Amygdala (tissue), 56 donors: Measurements from ENCODE around the gene GRB14.
A peak's percentile ranks its signal among the peaks of the same experiment; 100 is the strongest.
"Not testable (repeated sequence)": the region's sequence is repeated elsewhere in the genome, so short reads cannot be mapped to it uniquely, and the experiment has no call there.

Experiments
- DNase-seq, 56 donors: peaks; one replicate each; lab custom pipeline; 2025; lab: John Stamatoyannopoulos, UW

The GRB14 gene

DNA sequence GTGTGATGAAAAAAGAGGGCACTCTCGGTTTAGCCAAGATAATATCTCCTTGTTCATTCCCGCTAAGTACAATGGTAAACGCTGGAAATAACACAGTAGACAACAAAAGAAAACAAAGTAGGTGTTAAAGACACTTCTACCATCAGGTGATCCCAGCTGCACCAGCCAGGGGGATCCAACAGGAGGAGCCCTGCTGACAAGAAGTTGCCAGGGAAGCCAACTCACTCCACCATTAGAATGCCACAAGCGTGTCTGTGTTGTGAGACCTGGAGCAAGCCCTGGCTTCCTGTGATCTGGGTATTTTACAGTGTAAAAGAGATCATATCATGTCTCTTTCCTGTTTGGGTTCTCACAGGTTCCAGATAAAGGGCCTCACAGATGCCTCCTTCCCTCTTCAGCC, 117.0 kb downstream of the GRB14 start:
- no peak for DNase-seq

DNA sequence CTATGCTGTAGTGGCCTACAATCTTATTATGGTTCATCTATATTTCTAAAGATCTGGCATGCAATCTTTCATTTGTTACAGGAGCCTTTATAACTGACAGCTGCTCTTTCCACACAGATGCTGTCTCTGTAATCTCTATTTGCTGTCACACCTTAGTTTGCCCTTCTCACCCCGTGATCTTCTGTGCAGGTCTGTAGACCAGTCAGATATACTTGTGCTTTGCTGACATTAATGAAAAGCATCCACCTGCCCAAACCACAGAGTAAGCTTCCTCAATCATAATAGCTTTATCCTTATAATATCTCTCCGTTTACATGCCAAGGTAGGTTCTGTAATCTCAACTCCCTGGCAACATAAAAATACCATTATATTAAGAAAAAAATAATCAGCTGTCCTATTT, 122.4 kb downstream of the GRB14 start:
- no peak for DNase-seq

DNA sequence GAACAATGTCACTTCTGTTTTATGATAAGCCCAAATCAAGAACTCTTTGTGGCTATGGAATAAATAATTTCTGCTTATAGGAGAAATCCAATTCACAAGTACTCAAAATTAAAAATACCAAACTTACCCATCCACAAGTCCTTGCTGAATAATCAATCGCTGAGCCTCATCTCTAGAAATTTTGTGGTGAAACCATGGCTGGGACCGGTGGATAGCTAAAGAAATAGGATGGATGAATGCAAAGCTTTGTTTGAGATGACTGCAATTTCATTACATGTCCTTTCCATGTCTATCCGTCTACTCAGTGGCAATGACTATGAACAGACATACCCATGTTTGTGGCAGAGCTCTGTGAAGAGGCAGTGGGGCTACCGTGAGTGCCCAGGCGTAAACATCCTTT, 124.4 kb downstream of the GRB14 start:
- DNase-seq: peak in 5 of 56 donors; percentile 5 to 17 (median 10)

DNA sequence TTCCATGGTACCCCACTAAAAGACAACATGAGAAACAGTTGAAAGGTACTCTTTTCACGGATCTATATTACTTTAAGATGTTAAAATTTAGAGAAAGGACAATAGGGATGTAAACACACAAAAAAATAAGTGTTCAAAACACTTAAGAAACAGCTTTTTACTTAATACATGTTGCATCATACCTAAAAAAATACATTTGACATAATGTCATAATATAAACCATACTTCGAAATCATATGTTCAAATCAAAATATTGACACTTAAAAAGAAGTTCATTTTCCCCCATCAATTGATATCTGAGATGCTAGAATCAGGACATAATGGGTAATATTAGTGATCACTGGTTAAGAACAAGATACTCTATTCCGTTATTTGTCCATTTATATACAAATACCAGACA, 124.9 kb downstream of the GRB14 start:
- DNase-seq: no peak

DNA sequence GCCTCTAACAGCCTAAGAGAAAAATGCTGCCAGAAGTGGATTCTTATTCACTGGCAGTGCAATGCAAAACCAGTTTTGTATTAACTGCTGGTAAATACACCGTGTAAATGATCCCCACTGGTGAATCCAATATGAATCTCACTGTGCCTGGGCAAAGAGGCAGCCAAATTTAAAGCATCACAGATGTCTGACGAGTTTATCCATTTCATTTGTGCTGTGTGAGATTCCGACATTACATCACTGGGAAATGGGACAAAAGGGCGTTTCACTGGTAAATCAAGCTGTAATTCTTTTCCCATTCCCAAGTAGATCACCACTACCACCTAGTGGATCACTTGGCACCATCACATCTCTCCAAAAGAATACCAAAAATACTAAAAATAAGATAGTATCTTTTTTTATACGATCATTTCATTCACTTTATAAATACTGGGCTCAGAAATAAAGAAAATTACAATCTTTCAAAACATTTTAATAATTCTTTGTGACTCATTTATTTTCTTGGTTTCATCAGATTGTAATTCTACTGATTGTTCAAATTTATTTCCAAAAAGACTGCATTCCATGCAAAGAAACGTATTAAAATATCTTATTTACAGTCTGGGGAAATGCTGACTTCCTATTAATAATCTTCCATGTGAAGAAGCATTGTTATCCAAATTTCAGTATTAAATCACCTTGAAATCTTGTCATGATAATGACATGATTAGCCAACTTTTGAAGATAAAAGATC, 125.6 kb downstream of the GRB14 start:
- peak in 30 of 56 donors; percentile 3 to 85 (median 26) for DNase-seq

DNA sequence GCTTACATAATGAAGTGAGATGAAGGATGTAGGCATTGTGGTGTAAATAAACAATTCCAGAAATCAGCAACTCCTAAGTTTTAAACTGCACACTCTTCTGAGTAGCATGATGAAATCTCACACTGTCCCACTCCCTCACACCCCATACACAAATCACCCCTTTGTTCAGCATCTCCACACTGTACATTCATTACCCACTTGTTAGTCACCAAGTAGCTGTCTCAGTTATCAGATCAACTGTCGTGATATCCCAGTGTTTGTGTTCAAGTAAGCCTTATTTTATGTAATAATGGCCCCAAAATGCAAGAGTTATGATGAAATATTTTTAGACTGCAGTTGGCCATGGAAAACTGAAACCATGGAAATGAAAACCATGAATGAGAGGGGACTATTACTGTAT, 135.7 kb downstream of the GRB14 start:
- DNase-seq: peak in 1 of 56 donors; percentile 1

DNA sequence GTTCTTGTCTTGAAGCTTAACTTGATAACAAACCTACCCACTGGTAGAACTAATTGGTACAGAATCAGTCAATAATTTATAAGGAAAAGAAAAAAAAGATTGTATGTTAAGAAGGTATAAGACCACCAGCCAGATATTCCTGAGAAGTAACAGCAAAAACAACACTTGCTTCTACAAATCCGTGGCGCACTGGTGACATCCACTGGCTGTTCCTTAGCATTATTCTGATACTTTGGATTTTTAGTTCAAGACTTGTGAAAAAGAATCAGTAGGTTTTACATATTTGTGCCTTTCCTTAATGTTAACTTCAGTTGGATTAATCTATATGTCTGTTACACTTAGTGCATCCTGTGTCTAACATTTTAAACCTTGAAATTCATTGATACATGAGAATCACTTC, 141.8 kb downstream of the GRB14 start:
- peak in 22 of 56 donors; percentile 1 to 66 (median 22) for DNase-seq

DNA sequence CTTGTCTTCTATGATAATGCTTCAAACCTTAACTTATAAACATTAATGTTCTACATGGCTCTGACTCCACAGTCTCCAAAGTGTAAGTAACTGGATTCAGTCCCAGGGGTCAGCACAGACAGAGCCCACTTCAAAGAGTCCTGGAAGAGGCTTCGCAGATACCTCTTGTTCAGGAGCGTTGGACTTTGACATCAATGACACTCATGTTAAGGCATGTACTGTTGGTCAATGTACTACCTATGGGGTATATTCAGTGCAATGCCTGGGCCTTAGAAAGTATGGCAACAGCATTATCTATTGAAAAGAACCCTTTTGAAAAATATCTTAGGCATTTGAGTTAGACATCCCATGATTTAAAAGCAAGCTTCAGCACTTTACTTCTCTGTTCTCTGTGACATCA, 143.1 kb downstream of the GRB14 start:
- no peak for DNase-seq

DNA sequence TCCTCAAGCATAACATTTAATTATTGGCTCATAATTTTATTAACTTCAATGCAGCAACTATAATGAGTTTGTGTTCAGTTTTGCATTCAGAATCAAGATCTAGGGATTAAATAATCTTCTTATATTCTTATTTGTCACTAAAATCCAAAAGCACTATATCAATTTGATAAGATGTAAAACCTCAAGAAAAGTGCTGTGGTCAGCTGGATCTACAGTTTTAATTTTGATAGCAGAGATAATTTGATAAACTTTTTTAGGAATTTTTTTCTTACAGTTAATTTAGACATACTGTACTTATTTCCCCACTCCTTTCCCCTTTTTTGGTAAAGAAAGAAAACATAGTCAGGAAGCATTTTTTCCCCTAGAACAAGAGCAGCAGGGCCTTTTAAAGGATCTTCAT, 146.4 kb downstream of the GRB14 start:
- no peak for DNase-seq

DNA sequence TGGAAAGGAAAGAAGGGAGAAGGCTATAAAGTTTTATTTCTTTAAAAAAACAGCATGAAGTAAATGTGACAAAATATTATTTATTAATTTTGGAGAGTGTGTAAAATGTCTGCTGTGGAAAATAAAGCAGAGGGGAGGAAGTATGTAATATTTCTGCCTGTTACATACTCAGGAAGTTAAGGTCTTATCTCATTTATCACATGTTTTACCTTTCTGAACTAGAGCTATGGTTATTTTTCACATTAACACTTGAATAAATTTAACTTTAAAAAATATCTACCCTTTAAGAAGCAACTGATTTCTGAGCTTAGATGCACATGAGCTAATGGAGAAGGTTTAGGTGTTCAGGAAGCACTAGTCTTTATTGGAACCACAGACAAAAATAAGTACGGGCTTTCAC, 148.3 kb downstream of the GRB14 start:
- no peak for DNase-seq

DNA sequence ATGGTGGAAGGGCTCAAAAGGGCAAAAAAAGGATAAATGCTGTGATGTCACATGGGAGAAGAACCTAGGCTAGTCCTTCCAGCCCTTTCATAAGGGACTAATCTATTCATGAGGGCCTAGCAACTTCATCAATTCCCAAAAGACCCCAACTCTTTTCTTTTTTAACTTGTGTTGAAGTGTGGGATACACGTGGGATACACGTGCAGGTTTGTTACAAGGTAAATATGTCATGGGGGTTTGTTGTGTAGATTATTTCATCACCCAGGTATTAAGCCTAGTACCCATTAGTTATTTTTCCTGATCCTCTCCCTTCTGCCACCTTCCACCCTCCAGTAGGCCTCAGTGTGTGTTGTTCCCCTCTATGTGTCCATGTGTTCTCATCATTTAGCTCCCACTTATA, 156.2 kb downstream of the GRB14 start:
- DNase-seq: not testable (repeated sequence)

DNA sequence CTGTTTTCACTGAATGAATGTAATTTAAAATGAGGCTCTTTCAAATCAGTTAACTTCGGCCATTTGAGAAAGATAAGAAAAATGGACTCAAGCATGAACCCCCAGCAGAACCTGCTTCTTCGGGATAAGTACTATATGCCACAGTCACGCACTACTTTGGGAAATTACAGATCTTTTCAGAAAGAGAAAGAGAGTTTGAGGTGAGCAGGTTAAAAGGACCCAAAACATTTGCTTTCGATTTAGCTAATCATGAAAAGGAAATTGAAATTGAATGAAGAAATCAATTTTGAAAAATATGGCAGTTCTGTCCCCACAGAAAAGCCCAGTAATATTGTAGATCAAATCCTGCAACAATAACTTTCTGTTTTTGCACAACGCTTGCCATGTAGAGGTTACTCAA, 156.9 kb downstream of the GRB14 start:
- DNase-seq: no peak

DNA sequence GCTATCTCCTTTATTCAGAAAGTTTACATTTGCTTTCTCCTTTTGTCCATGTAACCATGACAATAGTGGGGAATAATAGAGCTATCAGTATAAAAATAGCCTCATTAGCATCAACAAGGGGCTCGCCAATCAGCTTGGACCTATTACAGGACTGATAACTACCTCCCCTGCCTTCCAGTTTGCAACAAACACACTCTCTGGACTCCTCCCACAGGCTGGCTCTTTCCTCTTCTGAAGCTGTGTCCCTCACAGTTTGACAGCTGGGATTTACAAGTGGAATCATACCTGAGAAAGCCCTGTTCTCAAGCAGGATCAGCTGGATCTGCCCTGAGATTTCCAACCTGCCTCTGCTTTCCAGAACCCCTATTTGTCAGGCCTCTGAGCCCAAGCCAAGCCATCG, 162.5 kb downstream of the GRB14 start:
- peak in 2 of 56 donors; percentile 1 to 4 for DNase-seq

DNA sequence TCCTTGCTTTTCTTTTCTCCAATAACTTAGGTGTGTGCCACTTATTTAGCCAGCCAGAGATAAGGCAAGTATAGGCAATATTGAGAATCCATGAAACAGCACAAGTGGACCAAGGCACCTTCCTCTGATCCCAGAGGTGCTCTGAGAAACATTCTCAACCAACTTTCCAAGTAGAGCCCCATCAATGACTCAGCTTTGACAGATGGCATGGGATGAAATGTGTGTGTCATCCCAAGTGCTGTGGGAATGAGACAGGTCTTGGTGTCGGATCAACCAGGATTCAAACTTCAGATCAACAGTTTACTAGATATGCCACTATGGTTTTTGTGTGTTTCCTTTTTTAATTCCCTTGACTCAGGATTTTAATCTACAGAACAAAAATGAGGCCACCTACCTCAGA, 164.0 kb downstream of the GRB14 start:
- DNase-seq: no peak

DNA sequence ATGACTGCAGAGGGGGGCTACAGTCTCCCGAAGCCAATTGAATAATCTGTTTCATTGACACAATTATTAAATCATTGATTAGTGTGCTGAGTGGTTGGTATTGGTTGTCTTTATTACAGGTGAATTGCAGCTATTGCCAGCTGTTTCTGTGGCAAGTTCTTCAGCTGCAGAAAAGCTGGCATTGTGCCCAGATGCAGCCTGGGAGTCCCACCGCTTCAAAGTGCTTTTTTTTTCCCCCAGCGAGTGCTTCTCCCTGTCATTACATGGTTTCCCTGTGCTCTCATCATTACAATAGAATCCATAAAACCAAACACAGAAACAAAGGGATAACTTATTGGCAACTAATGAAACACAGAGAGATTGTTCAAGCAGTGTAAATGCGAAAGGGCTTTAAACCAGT, 164.7 kb downstream of the GRB14 start:
- DNase-seq: peak in 2 of 56 donors; percentile 2 to 42

DNA sequence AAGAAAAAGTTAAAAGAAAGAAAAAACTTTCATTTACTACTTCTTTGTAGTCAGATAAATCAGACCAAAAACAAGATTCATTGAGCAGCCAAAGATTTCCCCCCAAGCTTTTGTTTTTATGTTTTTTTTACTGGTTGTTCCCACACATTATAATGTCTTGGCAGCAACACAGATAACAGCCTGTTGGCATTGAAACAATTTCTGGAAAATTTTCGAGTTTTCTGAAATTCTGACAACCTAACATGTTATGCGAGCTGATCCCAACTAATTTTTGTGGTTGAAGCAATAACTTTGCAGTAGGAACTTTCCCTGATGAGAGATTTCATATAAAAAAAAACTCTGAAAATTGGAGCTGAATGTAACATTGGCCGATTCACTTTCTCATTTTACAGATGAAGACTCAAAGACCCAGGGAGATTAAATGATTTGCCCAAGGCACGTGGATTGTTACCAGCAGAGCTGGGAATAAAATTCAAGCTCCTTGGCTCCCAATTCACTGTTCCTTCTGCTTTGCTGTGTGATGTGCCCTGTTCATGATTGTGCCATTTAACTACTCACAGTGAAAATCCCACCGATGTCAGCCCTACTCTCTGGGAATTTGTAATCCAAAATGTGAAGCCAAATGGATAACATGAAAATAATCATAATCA, 167.5 kb downstream of the GRB14 start:
- no peak for DNase-seq

DNA sequence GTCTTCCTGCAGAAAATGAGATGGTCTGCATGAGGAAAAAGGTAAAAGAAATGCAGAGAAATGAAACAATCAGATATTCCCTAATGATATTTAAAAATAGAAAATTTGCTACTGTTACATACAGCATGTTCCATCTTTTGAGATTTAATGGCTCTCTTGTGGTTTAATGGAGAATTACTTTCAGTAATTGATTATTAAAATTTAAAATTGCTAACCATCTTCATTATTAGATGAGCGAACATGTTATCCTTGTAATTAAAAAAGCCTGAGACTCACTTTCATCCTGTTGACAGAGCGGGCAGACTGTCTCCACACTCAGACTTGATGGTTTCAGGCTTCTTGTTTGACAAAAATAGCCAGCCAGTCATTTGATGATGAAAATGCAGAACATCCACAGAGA, 171.0 kb downstream of the GRB14 start:
- DNase-seq: no peak

DNA sequence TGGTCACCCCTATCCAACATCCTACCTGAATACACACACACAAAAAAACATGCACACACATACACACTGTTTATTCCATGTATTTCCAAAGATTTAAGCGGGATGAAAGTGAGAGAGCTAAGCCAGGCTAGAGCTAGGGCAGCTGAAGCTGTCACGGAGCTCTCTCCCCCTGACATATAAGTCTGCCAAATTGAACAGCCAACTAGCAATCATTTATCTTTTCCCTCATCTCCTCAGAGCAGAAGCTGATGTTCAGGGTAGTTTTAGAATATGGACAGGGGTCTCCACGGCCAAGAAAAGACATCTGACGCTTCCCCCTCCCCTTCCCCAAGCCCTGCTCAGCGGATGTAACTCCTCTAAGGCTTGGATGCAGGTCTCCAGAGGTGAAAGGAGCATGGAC, 171.6 kb downstream of the GRB14 start:
- no peak for DNase-seq

DNA sequence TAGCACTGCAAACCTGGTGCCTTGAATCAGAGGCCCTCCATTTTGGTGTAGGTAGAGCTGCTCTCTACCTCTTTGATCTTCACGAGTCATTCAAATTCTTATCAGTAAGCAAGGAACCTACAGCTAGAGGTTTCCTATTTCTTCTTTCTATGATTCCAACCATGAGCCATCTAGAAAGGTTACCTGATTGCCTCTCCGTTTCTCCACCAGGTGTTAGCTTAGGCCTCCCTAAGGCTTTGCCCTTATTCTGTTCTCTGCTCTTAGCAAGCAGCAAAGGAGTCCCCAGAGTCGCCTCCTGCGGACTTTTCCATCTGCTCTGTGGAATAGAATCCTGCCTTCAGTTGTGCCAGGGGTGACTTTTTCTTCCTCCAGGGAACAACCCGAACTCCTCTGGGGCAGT, 173.6 kb downstream of the GRB14 start:
- DNase-seq: no peak
